ENCODE measurements around the gene KAZALD1.

- TF ChIP-seq CTCF (IDR thresholded peaks at IDR 0.05): no peak
- no peak for TF ChIP-seq FOXM1 (IDR thresholded peaks at IDR 0.05; ENCODE audit: low read depth)
- TF ChIP-seq, protein P1, sequence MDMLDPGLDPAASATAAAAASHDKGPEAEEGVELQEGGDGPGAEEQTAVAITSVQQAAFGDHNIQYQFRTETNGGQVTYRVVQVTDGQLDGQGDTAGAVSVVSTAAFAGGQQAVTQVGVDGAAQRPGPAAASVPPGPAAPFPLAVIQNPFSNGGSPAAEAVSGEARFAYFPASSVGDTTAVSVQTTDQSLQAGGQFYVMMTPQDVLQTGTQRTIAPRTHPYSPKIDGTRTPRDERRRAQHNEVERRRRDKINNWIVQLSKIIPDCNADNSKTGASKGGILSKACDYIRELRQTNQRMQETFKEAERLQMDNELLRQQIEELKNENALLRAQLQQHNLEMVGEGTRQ (IDR thresholded peaks at IDR 0.05; ENCODE audit: borderline replicate concordance, low read depth, low read length): no peak
Measured at GRCh38 chr10:101112799-101113594, 51.2 kb downstream of the KAZALD1 start.

Measured in SK-N-SH (cell line).